ENCODE measurements around the gene TUBB6.
A peak's percentile ranks its signal among the peaks of the same experiment; 100 is the strongest.

Gene TUBB6

DNA sequence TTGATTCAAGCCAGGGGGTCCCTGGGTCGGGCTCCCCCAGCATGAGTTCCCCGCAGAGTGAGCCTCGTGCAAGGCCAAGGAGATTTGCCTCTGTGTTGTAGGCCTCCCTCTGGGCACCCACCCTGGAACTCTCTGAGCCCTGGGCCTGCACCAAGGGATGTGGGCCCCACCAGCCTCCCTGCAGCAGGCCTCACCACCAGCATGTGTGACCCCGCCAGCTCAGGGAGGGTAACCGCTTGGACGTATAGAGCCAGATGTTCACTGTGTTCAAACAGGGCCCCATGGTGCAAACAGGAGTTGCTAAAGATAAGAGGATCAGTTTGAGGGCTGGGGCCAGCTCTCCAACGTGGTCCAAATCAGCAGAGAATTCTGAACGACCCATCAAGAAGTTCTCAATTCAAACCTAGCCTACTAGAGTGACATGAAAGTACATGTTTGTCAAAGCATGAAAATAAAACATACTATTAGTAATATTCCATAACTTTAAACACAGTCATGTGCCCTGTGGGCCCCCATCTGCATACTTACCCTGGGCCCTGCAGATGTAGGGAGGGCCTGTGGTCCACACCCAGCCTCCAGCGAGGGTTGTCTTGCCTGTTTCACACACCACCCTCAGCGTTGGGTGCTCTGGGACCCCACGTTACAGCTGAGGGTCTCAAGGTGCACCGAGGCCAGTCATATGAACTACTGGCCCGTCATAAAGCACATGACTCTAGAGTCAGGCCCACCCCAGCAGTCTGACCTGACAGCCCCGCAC, 5.5 kb upstream of the TUBB6 start:
- TF ChIP-seq, protein P1, sequence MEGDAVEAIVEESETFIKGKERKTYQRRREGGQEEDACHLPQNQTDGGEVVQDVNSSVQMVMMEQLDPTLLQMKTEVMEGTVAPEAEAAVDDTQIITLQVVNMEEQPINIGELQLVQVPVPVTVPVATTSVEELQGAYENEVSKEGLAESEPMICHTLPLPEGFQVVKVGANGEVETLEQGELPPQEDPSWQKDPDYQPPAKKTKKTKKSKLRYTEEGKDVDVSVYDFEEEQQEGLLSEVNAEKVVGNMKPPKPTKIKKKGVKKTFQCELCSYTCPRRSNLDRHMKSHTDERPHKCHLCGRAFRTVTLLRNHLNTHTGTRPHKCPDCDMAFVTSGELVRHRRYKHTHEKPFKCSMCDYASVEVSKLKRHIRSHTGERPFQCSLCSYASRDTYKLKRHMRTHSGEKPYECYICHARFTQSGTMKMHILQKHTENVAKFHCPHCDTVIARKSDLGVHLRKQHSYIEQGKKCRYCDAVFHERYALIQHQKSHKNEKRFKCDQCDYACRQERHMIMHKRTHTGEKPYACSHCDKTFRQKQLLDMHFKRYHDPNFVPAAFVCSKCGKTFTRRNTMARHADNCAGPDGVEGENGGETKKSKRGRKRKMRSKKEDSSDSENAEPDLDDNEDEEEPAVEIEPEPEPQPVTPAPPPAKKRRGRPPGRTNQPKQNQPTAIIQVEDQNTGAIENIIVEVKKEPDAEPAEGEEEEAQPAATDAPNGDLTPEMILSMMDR (conservative IDR thresholded peaks at IDR 0.05) = no peak
- H3K27ac ChIP-seq = no peak overlapping the region

DNA sequence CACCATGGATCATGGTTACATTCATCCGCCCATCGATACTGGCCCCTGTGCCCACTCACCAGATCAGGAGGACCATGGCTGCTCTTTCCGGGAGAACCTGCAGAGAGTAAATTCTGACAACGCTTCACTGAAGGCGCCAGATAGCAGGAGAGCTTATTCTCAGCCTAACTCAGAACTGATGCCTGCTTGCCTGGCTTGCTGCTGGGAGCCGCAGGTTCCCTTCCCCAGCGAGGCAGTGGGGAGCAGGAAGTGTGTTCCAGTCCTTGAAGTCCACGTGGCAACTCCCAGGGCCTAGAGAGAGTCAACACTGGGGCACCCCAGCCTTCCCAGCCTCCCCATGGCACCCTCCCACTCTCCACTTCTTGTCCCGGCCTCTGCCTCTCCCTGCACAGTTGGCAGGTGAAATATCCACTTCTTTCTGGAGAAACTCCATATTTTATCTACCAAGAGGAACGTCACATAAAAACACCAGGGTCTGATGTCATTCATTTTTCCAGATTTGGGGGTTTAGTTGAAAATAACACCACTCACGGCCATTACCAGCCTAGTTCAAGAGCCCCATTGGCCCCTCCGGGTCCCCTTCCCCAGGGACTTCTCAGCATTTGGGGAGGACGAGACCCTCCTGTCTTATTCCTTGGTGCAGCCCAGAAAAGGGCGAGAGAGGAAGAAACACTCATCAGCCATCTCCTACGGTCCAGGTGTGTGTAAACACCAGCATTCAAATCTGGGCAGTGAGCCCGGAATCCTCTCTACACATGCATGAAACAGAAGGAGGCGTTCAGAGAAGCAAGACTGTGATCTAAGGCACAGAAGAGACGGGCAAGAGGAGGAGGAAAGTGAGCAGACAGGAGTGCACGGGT, 3.5 kb upstream of the TUBB6 start:
- H3K27ac ChIP-seq = peak overlapping the region; percentile 40; the same call in 1 of the 2 replicates
- TF ChIP-seq, protein P1 (conservative IDR thresholded peaks at IDR 0.05) = no peak

DNA sequence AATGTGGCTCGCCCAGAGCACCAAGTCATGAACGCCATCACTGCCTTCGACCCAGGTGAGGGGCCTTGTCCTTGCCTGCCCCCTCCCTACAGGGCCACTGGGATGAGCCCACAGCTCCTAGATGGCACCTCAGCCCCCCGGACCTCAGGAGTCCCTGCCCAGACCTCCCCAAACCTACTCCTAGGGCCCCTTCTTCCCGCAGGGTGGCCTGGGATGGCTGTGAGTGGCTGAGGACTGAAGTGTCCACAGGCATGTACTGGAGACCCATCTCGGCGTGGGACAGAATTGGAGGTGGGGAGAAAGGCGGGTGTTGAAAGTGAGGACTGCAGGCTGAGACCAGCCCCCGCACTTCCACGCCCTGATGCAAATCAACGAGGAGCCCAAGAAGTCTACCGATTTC, 2.8 kb upstream of the TUBB6 start:
- TF ChIP-seq, protein P1 (conservative IDR thresholded peaks at IDR 0.05) = no peak

DNA sequence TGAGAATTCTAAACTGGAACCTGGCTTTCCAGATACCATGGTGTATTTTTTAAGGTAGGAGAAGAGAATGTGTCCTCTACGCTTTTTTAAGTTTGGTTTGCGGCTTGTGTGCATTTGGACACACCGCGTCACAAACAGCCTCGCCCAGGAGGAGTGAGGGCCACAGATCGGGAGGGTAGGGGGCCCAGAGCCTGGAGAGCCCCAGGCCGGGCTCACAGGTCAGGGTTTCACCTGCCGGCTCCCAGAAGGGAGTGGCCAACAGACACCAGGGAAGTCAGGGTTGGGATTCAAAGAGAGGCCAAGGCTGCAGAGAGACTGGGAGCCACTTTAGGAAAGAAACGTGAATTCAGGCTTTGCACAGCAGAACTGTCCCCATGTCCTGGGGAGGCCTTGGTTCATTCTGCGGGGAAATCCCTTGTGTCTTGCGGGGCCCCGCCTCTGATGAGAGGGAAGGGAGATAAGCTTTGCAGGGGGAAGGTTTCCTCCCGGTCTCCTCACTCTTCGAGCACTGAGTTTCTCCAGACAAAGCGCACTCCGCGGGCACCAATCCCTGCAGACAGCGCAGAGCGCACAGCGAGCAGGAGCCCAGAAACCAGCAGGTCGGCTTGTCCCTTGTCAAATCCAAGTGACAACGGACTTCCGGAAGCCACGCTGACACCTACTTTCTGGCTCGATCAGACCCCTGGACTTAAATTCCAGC, 2.0 kb upstream of the TUBB6 start:
- TF ChIP-seq, protein P1 (conservative IDR thresholded peaks at IDR 0.05) = no peak
- no peak overlapping the region for H3K27ac ChIP-seq

More for the DNA sequence above, 2.8 kb upstream of the TUBB6 start:
- H3K27ac ChIP-seq = peak overlapping the region; percentile 40; the same call in 1 of the 2 replicates

DNA sequence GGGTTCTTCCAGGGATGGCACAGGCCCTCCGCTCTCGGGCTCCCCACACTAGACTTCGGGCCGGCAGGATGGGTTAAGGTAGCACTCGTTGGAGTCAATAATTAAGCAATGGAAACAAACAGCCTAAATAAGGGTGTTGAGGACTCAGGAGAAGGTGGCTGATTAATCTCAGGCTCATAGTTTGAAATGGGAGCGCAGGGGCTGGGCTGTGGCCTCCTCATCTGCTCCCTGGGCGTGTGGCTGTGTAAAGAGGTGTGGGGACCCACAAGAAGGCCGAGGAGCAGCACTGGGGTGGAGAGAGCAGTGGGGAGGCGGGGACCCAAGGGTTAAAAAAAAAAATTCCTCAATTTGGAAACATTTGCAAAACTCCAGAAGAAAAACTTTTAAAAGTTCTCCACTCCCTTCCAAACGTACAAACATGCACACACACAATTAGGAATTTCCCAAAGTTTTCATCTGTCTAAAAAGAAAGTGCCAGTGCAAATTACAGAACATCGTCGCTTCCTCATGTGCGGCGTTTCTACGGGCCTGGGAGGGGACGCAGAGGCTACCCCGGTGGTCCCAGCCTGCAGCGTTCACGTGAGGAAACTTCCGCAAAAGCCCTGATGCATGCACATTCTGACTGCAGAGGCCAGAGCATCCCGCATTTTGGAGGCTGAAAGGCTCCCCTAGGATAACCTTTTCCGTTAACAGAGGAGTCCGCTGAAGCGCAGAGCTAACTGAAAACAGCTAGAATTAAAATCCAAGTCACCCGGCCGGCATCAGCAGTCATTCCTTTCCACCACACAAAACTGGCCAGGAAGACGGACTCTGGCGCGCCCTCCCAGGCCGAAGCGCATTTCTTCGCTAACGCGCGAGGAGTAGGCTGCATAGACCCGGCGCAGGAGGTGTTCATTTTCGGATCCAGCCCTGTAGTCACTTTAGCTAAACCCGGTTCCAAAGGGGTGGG, 1.0 kb upstream of the TUBB6 start:
- no peak overlapping the region for H3K27ac ChIP-seq
- TF ChIP-seq, protein P1 (conservative IDR thresholded peaks at IDR 0.05) = no peak

DNA sequence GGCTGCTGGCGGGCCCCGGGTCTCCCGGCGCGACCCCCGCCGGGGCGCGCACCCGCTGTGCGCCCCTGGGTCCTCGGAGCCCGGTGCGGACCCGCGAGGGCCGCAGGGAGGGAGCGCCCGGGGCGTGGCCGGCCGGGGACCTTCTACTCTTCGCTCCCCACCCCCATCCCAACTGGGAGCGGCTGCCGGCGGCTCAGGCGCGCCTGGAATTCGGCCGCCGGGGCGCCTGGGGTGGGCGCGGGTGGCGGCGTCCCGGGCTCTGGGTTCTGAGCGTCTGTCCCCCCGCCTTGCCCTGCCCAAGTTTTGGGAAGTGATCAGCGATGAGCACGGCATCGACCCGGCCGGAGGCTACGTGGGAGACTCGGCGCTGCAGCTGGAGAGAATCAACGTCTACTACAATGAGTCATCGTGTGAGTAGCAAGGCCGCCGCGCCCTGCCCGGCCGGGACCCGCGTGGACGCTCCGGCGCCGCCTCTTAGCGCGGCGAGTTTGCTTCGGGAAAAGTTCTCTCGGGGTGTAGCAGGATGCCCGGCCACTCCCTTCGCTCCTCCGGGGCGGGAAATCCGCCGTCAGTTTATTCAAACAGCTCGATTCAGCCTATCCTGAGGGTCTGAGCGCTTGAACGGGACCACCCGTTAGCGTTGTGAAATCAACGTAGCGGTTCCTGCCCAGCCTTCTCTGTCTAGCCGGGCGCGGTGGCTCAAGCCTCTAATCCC, 502 bp downstream of the TUBB6 start:
- TF ChIP-seq, protein P1 (conservative IDR thresholded peaks at IDR 0.05) = no peak
- H3K27ac ChIP-seq = peak overlapping the region; percentile 54; the same call in 1 of the 2 replicates
